Nephron (organoid): Measurements from ENCODE around the gene RPLP1.

Experiments
- H3K27ac Mint-ChIP-seq, 3 experiments: 2 replicates each; pipeline ENCODE4 v1.8.0; 2020; ENCODE audit warnings: mixed read lengths in 3 of 3, mild to moderate bottlenecking in 2 of 3, moderate library complexity in 1 of 3
- H3K27me3 Mint-ChIP-seq: 2 replicates; pipeline ENCODE4 v1.8.0; 2021; ENCODE audit warnings: low read depth, mild to moderate bottlenecking, moderate library complexity, mixed read lengths
- H3K36me3 Mint-ChIP-seq: 2 replicates; pipeline ENCODE4 v1.8.0; 2020; ENCODE audit warnings: low read depth, mixed read lengths
- H3K4me1 Mint-ChIP-seq: 2 replicates; pipeline ENCODE4 v1.8.0; 2020; ENCODE audit warnings: mixed read lengths
- H3K4me3 Mint-ChIP-seq, 3 experiments: 2 replicates each; pipeline ENCODE4 v1.8.0; 2020; ENCODE audit warnings: mild to moderate bottlenecking in 3 of 3, mixed read lengths in 3 of 3, moderate library complexity in 2 of 3
- H3K9me3 Mint-ChIP-seq: 2 replicates; pipeline ENCODE4 v1.8.0; 2020; ENCODE audit warnings: mixed read lengths
- CTCF ChIP-seq, 3 experiments: fragments of 200-600 bp; sonication (generic); IDR thresholded peaks; one replicate each; pipeline ENCODE4 v1.5.0; 2021; ENCODE audit warnings: antibody characterized with exemption in 3 of 3; ENCODE audit not compliant: unreplicated experiment in 3 of 3

The RPLP1 gene

DNA sequence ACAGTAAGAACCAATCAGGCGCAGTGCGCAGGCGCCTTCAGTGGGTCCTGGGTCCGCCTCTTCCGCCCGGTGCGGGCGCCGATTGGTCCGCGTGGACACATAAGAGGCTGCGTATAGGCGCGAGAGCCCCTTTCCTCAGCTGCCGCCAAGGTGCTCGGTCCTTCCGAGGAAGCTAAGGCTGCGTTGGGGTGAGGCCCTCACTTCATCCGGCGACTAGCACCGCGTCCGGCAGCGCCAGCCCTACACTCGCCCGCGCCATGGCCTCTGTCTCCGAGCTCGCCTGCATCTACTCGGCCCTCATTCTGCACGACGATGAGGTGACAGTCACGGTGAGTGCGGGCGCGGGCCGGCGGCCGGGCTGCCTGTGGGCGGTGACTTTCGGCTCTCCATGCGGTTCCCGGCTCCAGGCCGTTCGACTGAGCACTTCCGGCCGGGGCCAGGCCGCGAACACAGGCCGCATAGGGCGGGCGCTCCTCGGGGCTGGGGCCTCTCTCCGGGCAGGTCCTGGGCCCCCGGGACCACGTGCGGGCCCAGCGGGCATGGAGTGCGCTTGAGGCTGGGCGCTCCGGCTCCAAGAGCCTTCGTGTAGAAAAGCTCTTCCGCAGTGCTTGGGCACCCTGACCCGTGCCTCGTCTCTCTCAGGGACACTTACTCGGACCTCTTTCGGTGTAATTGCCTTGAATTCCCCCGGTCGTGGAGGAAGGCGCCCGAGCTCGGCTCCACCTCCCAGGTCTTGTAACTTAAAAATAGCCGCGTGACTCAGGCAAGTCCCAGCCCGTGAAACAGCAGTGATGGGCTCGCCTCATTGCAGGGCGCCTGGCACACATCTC lies at the start of gene RPLP1:
Gene RPLP1, plus strand, starts transcription at position 127 of the 830 bp plus-strand sequence. Its CDS starts 131 bp downstream, at position 258.
- TF ChIP-seq CTCF (IDR thresholded peaks at IDR 0.05; ENCODE audit: unreplicated experiment in 3 of 3) = no peak
- H3K27me3 Mint-ChIP-seq = no peaks in the 10 kb centered on the region
- peaks cover 41% of the 10 kb centered on the region for H3K36me3 Mint-ChIP-seq
- H3K4me1 Mint-ChIP-seq = peaks cover 33% of the 10 kb centered on the region
- no peaks in the 10 kb centered on the region for H3K9me3 Mint-ChIP-seq
- H3K4me3 Mint-ChIP-seq = peak within 1 kb of the TSS; percentile 93 to 98 (median 96)
- H3K27ac Mint-ChIP-seq = peak within 1 kb of the TSS; percentile 93 to 100 (median 99)

DNA sequence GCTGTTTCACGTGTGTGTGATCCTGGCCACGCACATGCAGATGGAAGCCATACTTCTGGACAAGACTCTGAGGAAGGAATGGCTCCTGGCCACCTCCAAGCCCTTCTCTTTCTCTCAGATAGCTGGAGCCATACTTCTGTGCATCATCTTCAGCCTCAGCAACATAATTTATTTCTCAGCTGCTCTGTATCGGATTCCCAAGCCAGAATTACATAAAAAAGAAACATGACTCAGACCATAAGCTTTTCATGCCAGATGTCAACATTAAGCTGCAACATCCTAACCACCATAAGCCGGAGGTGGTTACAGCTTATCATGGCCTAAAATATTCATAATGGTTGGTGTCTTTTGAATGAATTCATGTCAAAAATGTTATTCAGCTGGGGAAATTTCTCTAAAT lies 49.0 kb upstream of the RPLP1 start:
- no peak for TF ChIP-seq CTCF (IDR thresholded peaks at IDR 0.05; ENCODE audit: unreplicated experiment in 3 of 3)
- Mint-ChIP-seq H3K4me3 (no peak overlapping the region), H3K27ac (peak overlapping the region; percentile 0 to 56 (median 4)), H3K36me3 (no peaks in the 10 kb centered on the region), H3K4me1 (peaks cover 15% of the 10 kb centered on the region), H3K27me3 (peaks cover 18% of the 10 kb centered on the region), H3K9me3 (no peaks in the 10 kb centered on the region)

- Mint-ChIP-seq H3K27me3 (peaks cover 13% of the 10 kb centered on the region), H3K4me1 (peaks cover 15% of the 10 kb centered on the region), H3K9me3 (no peaks in the 10 kb centered on the region), H3K36me3 (no peaks in the 10 kb centered on the region), H3K27ac (no peak overlapping the region), H3K4me3 (no peak overlapping the region)
- no peak for TF ChIP-seq CTCF (IDR thresholded peaks at IDR 0.05; ENCODE audit: unreplicated experiment in 3 of 3)
Observed at GRCh38 chr15:69405110-69405509, 47.5 kb upstream of the RPLP1 start.

DNA sequence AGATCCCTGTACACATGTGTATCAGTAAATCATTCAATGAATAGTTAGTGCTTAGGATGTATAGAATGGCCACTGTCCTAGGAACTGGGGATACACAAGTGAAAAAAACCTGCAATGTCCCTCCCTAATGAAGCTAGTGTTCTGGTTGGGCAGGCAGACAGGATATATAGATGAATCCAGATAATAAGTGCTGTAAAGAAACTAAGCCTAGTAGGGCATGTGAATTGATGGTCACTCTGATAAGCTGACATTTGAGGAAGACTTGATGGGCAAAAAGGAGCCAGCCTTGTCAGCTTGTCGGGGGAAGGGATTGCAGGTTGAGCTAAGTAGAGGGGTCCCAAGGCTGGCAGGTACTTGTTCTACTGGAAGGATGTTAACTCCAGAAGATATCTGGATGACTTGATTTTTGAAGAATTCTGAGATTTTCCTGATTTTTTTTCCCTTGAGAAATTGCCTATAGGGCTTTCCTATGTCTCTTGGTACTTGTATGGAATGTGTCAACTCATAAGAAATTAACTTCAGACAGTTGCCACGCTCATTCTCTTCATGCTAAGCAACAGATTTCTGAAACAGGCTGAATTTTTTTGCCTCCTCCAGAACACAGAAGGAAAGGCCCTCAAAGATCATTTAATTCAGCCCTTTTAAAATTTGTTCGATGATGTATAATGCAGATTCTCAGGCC lies 44.8 kb upstream of the RPLP1 start:
- H3K9me3 Mint-ChIP-seq = no peaks in the 10 kb centered on the region
- no peak for TF ChIP-seq CTCF (IDR thresholded peaks at IDR 0.05; ENCODE audit: unreplicated experiment in 3 of 3)
- no peaks in the 10 kb centered on the region for H3K36me3 Mint-ChIP-seq
- H3K4me1 Mint-ChIP-seq = peaks cover 15% of the 10 kb centered on the region
- H3K4me3 Mint-ChIP-seq = no peak overlapping the region
- H3K27me3 Mint-ChIP-seq = peaks cover 8% of the 10 kb centered on the region
- no peak overlapping the region for H3K27ac Mint-ChIP-seq

DNA sequence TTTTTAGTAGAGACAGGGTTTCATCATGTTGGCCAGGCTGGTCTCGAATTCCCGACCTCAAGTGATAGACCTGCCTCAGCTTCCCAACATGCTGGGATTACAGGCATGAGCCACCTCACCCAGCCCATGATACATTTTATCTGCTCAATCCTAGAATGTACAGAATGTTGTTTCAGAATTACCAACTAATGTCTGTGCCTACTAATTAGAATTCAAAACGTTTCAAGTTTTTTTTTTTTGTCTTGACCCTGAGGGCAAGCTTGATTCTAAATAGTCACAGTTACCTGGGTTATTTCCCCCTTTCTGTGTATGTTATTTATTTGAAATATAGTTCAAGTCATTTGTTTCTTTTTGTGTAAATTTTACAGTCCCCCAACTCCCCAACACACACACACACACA lies 43.8 kb upstream of the RPLP1 start:
- Mint-ChIP-seq H3K27ac (no peak overlapping the region), H3K4me3 (no peak overlapping the region), H3K36me3 (no peaks in the 10 kb centered on the region), H3K9me3 (no peaks in the 10 kb centered on the region), H3K27me3 (peaks cover 3% of the 10 kb centered on the region), H3K4me1 (peaks cover 8% of the 10 kb centered on the region)
- no peak for TF ChIP-seq CTCF (IDR thresholded peaks at IDR 0.05; ENCODE audit: unreplicated experiment in 3 of 3)
